GM18498 (cell line): ENCODE data around the gene FGF1.

Experiments
- ATAC-seq: cut with Tn5 transposase; IDR thresholded peaks from one replicate; pipeline ENCODE4 v1.9.1; 2021; ENCODE audit warnings: mild to moderate bottlenecking, moderate library complexity; ENCODE audit not compliant: unreplicated experiment

FGF1 gene

GRCh38 chr5:142697356-142698255 lies 11.7 kb upstream of the FGF1 start:
- ATAC-seq: no peak

- no peak for ATAC-seq
These were observed 10.5 kb upstream of the FGF1 start for GRCh38 chr5:142696379-142696778.

GRCh38 chr5:142694092-142694856 lies 8.4 kb upstream of the FGF1 start:
- no peak for ATAC-seq

DNA sequence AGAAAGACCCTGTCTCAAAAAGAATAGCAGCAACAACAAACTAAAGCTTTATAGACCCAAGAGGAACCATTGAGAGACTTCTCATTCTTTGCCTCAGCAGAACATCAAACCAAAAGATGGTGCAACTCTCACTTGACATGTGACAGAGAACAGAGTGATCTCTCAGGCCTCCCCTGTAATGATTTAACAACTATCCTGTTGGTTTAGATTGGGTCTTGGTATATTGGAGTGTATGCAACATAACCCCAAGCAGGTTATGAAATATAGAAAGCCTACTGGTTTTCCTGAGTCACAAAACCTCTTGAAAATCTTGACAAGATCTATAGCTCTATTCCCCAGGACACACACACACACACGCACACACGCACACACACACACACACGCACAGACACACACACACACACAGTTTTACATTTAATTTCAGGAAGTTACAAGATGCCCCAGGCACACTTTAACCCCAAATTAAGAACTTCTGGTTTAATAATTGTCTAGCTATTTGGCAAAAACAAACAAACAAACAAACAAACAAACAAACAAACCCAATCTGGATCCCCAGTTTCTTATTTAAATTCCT lies 6.5 kb upstream of the FGF1 start:
- no peak for ATAC-seq

GRCh38 chr5:142690667-142691066 lies 4.8 kb upstream of the FGF1 start:
- ATAC-seq: no peak

DNA sequence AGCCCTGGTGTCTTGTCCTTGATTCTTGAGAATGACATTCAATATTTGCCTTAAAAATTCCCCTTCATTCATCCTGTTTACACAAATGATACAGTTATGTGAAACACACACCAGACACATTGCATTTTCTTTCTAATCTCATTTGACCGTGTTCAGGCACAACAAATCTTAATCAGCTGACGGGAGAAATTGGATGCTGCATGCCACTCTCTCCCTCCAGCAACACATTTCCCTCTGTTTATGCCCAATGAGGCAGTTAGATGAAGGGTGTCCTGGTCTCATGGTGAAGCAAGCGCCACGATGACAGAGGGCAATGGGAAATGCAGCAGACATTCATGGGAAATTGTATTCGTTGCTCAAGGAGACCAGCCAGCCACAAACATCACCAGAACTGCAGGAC lies 3.2 kb upstream of the FGF1 start:
- ATAC-seq: no peak

- ATAC-seq: no peak
These were observed 2.5 kb upstream of the FGF1 start for GRCh38 chr5:142688281-142688989.

GRCh38 chr5:142686968-142687367 lies 1.1 kb upstream of the FGF1 start:
- ATAC-seq: no peak

GRCh38 chr5:142686210-142686734 lies 382 bp upstream of the FGF1 start:
- ATAC-seq: no peak

- ATAC-seq: no peak
These were observed 1.3 kb downstream of the FGF1 start for GRCh38 chr5:142684508-142685041.

- no peak for ATAC-seq
These were observed 1.9 kb downstream of the FGF1 start for GRCh38 chr5:142683881-142684505.

DNA sequence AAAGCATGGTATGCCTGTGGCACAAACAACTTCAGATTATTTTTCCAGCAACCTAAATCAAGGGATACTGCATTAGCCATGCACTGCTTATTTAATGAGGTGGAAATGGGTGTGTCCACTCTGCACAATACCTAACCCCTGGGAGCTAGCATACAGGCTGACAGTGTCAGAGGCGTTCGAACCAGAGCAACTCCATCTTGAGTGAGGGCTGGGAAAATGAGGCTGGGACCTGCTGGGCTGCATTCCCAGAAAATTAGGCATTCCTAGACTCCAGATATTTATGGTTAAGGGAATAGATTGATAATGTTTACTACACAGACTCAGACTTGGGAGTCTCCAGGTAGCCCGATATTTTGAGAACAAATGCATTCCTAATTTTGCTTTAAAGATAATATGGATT lies 2.8 kb downstream of the FGF1 start:
- ATAC-seq: no peak

GRCh38 chr5:142680605-142681259 lies 5.2 kb downstream of the FGF1 start:
- no peak for ATAC-seq

DNA sequence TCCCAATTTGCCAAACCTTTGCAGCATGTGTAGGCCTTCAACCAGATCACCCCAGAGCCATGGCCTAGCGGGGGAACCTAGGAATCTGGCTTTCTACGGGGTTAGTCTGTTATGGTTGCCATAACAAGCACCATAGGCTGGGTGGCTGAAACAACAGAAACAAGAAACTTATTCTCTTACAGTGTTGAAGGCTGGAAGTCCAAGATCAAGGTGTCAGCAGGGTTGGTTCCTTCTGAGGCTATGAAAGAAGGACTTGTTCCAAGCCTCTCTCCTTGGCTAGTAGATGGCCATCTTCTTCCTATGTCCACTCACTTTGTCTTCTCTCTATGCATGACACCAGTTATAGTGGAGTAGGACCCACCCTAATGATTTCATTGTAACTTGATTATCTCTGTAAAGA lies 6.1 kb downstream of the FGF1 start:
- no peak for ATAC-seq

DNA sequence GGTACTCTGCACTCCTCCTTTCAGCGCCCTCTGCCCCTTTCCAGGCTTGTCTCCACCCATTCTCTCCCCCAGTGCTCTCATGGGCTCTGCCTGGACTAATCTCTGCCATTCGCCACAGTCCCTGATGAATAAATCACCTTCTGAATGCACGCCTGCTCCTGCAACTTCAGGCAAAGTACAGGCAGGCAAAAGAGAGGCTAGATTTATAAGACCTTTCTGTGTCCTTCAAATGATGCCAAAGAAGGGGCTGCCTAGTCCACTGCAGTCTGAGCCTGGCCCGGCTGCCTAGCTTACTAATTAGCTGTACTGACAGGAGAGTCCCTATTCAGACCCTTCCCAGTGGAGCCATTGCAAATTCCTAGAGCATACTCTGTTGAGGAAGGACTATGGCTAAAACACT lies 7.4 kb downstream of the FGF1 start:
- no peak for ATAC-seq

DNA sequence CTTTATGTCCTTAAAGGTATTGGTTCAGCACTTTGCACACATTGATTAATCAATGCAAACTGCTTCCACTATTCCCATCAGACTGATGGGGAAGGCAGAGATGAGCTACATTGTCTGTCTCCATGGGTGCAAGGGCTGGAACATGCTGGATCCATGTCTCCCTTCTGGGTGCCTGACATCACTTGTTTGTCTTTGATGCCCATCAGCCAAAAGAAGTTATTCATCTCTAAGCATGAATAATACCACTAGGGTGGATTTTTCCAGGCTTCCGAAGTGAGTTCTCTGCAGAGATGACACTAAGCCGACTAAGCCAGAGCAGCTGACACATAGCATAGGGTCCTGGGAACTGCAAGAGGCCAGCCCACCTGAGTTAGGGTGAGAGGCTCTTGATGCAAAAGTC lies 8.7 kb downstream of the FGF1 start:
- no peak for ATAC-seq

DNA sequence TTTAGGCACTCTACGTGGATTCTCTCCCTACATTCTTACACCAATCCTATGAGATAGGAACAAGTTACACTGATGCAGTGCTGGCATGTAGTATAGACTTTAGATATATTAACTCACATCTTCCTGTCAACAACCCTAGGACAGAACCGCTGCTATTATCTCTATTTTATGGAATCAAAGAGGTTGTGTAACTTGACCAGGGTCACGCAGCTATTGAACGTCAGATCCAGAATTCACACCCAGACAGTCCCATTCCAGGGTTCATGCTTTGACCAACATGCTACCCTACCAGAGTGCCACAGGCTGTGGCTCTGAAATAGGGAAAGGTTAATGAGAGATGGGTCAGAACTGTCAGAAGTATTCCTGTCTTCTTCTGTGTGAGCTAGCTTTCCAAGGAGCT lies 9.6 kb downstream of the FGF1 start:
- no peak for ATAC-seq

GRCh38 chr5:142674531-142675469 lies 11.1 kb downstream of the FGF1 start:
- ATAC-seq: no peak

DNA sequence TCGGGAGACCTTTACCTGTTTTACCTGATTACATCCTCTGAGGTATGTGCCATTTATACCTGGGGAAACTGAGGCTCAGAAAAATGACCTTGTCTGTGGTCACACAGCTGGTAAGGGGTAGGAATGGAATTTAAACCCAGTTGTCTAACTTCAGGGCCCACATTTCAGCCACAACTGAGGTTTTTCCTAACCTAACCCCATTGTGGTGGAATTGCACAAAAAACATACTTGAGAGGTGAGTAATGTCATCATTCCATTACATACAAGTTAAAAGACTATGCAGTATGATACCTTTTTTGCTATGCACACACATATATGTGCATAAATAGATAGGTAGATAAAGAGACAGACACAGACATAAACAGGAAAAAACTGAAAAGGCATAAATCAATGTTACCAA lies 14.1 kb downstream of the FGF1 start:
- ATAC-seq: no peak
